ENCODE data around the gene RAB6A.
"Not testable (repeated sequence)": the region's sequence is repeated elsewhere in the genome, so short reads cannot be mapped to it uniquely, and the experiment has no call there.

The RAB6A gene

DNA sequence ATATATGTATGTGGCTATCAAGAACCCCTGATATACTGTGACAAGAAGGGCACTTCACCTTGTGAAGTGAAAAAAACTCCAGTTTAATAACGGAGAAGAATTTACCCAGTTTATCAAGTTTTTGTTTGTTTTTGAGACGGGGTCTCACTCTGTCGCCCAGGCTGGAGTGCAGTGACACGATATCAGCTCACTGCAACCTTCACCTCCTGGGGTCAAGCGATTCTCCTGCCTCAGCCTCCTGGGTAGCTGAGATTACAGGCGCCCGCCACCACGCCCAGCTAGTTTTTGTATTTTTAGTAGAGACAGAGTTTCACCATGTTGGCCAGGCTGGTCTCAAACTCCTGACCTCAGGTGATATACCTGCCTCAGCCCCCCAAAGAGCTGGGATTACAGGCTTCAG is 26.9 kb downstream of the RAB6A start:
- H3K4me1 ChIP-seq (ENCODE audit: control insufficient read depth, insufficient read depth, low read length, poor library complexity, severe bottlenecking); H3K4me3 ChIP-seq (ENCODE audit: insufficient read depth, low read depth, low read length, poor library complexity, severe bottlenecking); H3K36me3 ChIP-seq (ENCODE audit: control insufficient read depth, insufficient read depth, low read length); DNase-seq; H3K9me3 ChIP-seq (ENCODE audit: control insufficient read depth, low read length); H3K27ac ChIP-seq (ENCODE audit: insufficient read depth, low read length, poor library complexity, severe bottlenecking); H3K27me3 ChIP-seq (replicated peaks; ENCODE audit: control insufficient read depth, insufficient read depth, low read length, poor library complexity, severe bottlenecking): not testable (repeated sequence)

DNA sequence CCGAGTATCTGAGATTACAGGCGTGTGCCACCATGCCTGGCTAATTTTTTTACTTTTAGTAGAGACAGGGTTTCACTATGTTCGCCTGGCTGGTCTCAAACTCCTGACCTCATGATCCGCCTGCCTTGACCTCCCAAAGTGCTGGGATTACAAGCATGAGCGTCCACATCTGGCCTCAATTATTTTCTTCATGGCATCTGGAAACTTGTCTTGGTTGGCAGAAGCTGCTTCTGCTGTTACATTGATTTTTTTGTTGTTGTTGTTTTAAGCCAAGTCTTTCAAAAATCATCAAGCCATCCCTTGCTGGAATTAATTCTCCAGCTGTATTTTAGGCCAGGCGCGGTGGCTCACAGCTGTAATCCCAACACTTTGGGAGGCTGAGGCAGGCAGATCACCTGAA is 27.9 kb downstream of the RAB6A start:
- not testable (repeated sequence) for H3K4me3 ChIP-seq (ENCODE audit: insufficient read depth, low read depth, low read length, poor library complexity, severe bottlenecking); H3K4me1 ChIP-seq (ENCODE audit: control insufficient read depth, insufficient read depth, low read length, poor library complexity, severe bottlenecking); H3K27me3 ChIP-seq (replicated peaks; ENCODE audit: control insufficient read depth, insufficient read depth, low read length, poor library complexity, severe bottlenecking); DNase-seq; H3K9me3 ChIP-seq (ENCODE audit: control insufficient read depth, low read length); H3K27ac ChIP-seq (ENCODE audit: insufficient read depth, low read length, poor library complexity, severe bottlenecking); H3K36me3 ChIP-seq (ENCODE audit: control insufficient read depth, insufficient read depth, low read length)

DNA sequence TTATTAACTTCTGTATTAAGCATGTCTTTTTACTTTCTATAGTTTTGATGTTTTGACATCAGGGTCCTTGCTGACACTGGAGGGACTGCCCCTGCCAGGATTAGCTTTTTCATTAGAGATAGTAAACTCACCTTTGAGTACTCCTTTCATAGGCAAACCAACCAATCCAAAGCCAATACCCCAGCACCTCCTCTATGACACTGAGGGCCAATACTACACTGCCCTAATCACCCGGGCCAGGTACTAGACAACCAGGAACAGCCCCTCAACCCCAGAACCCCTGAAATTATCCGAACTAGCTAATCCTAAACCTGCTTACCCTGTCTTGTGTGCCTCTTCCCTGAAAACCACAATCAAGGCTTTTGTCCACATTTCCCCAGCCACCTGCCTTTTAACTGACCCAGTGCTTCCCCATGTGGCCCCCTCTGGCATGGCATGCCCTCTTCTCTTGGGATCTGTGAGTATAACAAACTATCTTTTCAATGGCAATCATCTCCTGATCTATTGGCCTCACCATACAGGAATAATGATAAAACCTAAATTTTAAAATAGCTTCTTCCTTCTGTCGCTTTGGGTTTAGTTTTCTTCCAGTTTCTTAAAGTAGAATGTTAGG is 31.2 kb downstream of the RAB6A start:
- H3K27me3 ChIP-seq (replicated peaks; ENCODE audit: control insufficient read depth, insufficient read depth, low read length, poor library complexity, severe bottlenecking), result no peaks in the 10 kb centered on the region

DNA sequence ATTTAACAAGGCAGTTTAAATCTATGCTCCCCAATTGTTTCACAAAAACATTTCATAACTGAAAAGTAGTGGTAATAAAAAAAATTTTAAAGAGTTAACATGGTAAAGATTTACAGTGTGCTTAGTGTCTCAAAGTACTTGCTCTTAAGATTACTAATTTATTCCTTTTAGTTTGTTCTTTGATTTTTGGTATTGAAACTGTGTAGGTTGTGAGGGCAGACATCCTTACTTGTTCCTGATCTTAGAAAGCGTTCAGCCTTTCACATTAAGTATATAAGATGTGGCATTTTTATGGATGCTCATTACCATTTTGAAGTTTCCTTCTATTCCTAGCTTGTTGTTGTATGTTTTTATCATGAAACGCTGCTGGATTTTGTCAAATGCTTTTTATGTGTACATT is 32.9 kb downstream of the RAB6A start:
- Histone ChIP-seq H3K4me1 (ENCODE audit: control insufficient read depth, insufficient read depth, low read length, poor library complexity, severe bottlenecking) (no peaks in the 10 kb centered on the region), H3K4me3 (ENCODE audit: insufficient read depth, low read depth, low read length, poor library complexity, severe bottlenecking) (no peak overlapping the region), H3K9me3 (ENCODE audit: control insufficient read depth, low read length) (no peaks in the 10 kb centered on the region), H3K27me3 (replicated peaks; ENCODE audit: control insufficient read depth, insufficient read depth, low read length, poor library complexity, severe bottlenecking) (no peaks in the 10 kb centered on the region), H3K36me3 (ENCODE audit: control insufficient read depth, insufficient read depth, low read length) (peaks cover 7% of the 10 kb centered on the region), H3K27ac (ENCODE audit: insufficient read depth, low read length, poor library complexity, severe bottlenecking) (no peak overlapping the region)
- DNase-seq, result no peak

More for the DNA sequence above, 31.2 kb downstream of the RAB6A start:
- H3K4me1 ChIP-seq (ENCODE audit: control insufficient read depth, insufficient read depth, low read length, poor library complexity, severe bottlenecking), result no peaks in the 10 kb centered on the region
- no peak for DNase-seq
- no peaks in the 10 kb centered on the region for H3K9me3 ChIP-seq (ENCODE audit: control insufficient read depth, low read length)
- H3K4me3 ChIP-seq (ENCODE audit: insufficient read depth, low read depth, low read length, poor library complexity, severe bottlenecking), result no peak overlapping the region
- no peak overlapping the region for H3K27ac ChIP-seq (ENCODE audit: insufficient read depth, low read length, poor library complexity, severe bottlenecking)
- H3K36me3 ChIP-seq (ENCODE audit: control insufficient read depth, insufficient read depth, low read length), result peaks cover 7% of the 10 kb centered on the region

DNA sequence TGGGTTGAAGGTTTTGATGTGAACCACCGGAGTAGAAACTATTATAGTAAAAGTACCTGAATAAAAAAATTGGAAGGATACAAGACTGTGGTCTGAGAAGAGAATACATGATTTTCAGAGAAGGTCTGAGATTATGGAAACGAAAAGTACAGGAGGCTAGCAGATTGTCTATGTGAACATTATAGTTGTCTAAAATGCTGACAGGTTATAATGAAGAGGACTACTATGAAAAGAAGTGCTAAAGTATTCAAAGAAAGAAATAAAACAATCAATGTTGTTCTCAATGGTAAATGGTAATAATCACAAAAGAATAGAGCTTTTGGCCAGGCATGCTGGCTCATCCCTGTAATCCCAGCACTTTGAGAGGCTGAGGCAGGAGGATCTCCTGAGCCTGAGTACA is 34.0 kb downstream of the RAB6A start:
- Histone ChIP-seq H3K9me3 (ENCODE audit: control insufficient read depth, low read length) (no peaks in the 10 kb centered on the region), H3K36me3 (ENCODE audit: control insufficient read depth, insufficient read depth, low read length) (peaks cover 7% of the 10 kb centered on the region), H3K27ac (ENCODE audit: insufficient read depth, low read length, poor library complexity, severe bottlenecking) (no peak overlapping the region), H3K4me1 (ENCODE audit: control insufficient read depth, insufficient read depth, low read length, poor library complexity, severe bottlenecking) (no peaks in the 10 kb centered on the region), H3K4me3 (ENCODE audit: insufficient read depth, low read depth, low read length, poor library complexity, severe bottlenecking) (no peak overlapping the region), H3K27me3 (replicated peaks; ENCODE audit: control insufficient read depth, insufficient read depth, low read length, poor library complexity, severe bottlenecking) (no peaks in the 10 kb centered on the region)
- DNase-seq, result no peak

DNA sequence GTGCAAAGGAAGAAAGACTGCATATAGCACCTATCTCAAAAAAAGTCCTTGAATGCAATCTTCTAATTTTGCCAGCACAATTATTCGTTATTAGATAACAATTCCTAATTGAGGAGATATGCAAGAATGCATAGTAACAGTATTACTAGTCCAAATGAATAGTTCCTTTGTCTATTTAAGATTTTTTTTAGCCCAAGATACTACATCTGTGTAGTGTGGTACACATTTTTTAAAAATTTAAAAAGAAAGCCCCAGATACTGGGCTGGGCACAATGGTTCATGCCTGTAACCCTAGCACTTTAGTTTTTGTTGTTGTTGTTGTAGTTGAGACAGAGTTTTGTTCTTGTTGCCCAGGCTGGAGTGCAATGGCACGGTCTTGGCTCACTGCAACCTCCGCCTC is 43.7 kb downstream of the RAB6A start:
- no peaks in the 10 kb centered on the region for H3K9me3 ChIP-seq (ENCODE audit: control insufficient read depth, low read length)
- H3K4me3 ChIP-seq (ENCODE audit: insufficient read depth, low read depth, low read length, poor library complexity, severe bottlenecking), result no peak overlapping the region
- no peak for DNase-seq
- H3K36me3 ChIP-seq (ENCODE audit: control insufficient read depth, insufficient read depth, low read length), result peaks cover 17% of the 10 kb centered on the region
- no peaks in the 10 kb centered on the region for H3K4me1 ChIP-seq (ENCODE audit: control insufficient read depth, insufficient read depth, low read length, poor library complexity, severe bottlenecking)
- no peaks in the 10 kb centered on the region for H3K27me3 ChIP-seq (replicated peaks; ENCODE audit: control insufficient read depth, insufficient read depth, low read length, poor library complexity, severe bottlenecking)
- no peak overlapping the region for H3K27ac ChIP-seq (ENCODE audit: insufficient read depth, low read length, poor library complexity, severe bottlenecking)

DNA sequence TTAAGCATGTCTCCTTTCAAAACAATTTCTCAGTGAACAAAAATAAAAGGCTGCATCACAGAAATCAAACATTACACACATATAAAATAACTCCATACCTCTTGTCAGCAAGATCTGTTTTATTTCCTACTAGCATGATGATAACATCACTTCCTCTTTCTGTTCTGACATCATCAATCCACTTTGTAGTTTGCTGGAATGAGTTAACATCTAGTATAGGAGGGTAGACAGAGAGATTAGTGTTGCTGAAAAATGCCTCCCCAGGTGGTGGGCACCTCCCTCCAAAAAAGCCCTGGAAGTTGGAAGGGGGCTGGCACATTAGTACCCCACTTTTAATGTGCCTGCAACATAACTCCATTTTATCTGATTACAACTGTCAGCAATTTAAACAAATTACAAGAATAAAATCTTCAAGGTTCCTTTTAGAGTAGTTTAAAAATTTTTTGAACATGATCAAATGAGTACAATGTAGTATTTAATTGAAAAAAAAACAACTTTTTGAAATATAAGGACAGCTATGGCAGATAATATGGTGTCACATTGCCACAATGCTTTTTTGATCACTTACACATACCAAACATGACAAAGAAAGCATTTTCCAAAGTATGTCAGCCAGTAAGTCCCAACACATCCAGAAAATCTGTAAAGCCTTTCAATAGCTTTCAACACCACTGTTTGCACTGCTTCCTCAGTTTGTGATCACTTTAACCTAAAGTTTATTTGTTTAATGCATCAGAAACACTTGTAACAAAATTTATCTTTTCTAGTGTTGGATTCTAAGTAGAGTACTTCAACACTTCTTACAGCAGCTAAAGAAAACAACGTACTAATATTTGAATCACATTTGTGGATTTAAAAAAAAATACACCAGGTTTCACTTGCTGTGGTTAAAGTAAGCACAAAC is 44.5 kb downstream of the RAB6A start:
- Histone ChIP-seq H3K9me3 (ENCODE audit: control insufficient read depth, low read length) (no peaks in the 10 kb centered on the region), H3K27ac (ENCODE audit: insufficient read depth, low read length, poor library complexity, severe bottlenecking) (no peak overlapping the region), H3K27me3 (replicated peaks; ENCODE audit: control insufficient read depth, insufficient read depth, low read length, poor library complexity, severe bottlenecking) (no peaks in the 10 kb centered on the region), H3K36me3 (ENCODE audit: control insufficient read depth, insufficient read depth, low read length) (peaks cover 17% of the 10 kb centered on the region), H3K4me1 (ENCODE audit: control insufficient read depth, insufficient read depth, low read length, poor library complexity, severe bottlenecking) (no peaks in the 10 kb centered on the region), H3K4me3 (ENCODE audit: insufficient read depth, low read depth, low read length, poor library complexity, severe bottlenecking) (no peak overlapping the region)
- no peak for DNase-seq

DNA sequence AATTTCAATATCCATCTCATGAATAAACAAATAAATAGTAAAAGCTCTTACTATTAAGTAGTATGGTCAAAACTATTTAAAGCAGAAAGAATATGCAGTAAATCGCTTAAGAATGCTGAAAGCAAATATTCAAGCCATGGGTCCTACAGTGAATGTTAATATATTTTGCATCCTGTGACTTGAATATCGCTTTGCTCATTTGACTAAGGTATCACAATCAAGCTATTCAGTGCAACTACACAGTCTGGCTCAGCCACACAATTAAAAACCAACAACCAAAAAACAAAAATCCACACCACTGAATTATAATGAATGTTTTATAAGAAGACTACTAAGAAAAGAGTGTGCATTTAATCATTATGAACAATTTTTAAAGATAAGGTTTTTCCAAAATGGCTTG is 45.3 kb downstream of the RAB6A start:
- no peak overlapping the region for H3K27ac ChIP-seq (ENCODE audit: insufficient read depth, low read length, poor library complexity, severe bottlenecking)
- H3K36me3 ChIP-seq (ENCODE audit: control insufficient read depth, insufficient read depth, low read length), result peaks cover 17% of the 10 kb centered on the region
- no peaks in the 10 kb centered on the region for H3K9me3 ChIP-seq (ENCODE audit: control insufficient read depth, low read length)
- no peaks in the 10 kb centered on the region for H3K27me3 ChIP-seq (replicated peaks; ENCODE audit: control insufficient read depth, insufficient read depth, low read length, poor library complexity, severe bottlenecking)
- no peak for DNase-seq
- no peaks in the 10 kb centered on the region for H3K4me1 ChIP-seq (ENCODE audit: control insufficient read depth, insufficient read depth, low read length, poor library complexity, severe bottlenecking)
- H3K4me3 ChIP-seq (ENCODE audit: insufficient read depth, low read depth, low read length, poor library complexity, severe bottlenecking), result no peak overlapping the region

DNA sequence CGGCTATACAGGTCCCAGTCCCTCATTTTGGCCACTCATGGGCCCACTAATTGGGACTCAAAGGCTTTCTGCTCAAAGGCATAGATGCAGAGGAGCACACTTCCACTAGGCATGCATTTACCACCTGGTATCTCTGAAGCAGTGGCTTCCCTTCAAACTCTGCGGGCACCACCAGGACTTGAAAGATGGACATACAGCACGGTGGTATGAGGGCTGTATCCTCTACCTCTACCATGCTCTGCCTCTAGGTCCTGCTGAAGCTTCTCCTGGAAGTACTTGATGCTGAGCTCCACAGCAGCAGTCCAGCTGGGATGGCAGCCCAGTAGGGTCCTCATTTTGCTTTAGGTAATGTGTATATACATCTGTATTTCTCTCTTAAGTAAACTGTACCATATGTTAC is 49.9 kb downstream of the RAB6A start:
- DNase-seq, result no peak
- Histone ChIP-seq H3K4me1 (ENCODE audit: control insufficient read depth, insufficient read depth, low read length, poor library complexity, severe bottlenecking) (no peaks in the 10 kb centered on the region), H3K27ac (ENCODE audit: insufficient read depth, low read length, poor library complexity, severe bottlenecking) (no peak overlapping the region), H3K9me3 (ENCODE audit: control insufficient read depth, low read length) (no peaks in the 10 kb centered on the region), H3K36me3 (ENCODE audit: control insufficient read depth, insufficient read depth, low read length) (peaks cover 14% of the 10 kb centered on the region), H3K27me3 (replicated peaks; ENCODE audit: control insufficient read depth, insufficient read depth, low read length, poor library complexity, severe bottlenecking) (no peaks in the 10 kb centered on the region), H3K4me3 (ENCODE audit: insufficient read depth, low read depth, low read length, poor library complexity, severe bottlenecking) (no peak overlapping the region)

DNA sequence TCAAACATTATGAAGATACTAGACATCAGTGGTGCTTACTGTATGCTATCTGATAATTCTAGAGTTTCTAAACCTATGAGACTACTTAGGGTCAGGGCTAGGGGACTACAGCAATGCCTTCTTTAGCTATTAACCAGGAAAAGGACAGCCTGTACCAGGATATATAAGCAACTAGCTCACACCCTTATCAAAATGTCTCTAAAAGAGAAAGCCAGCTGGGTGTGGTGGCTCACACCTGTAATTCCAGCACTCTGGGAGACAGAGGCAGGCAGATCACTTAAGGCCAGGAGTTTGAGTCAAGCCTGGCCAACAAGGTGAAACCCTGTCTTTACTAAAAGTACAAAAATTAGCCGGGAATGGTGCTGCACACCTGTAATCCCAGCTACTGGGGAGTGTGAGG is 55.8 kb downstream of the RAB6A start:
- H3K4me1 ChIP-seq (ENCODE audit: control insufficient read depth, insufficient read depth, low read length, poor library complexity, severe bottlenecking), result no peaks in the 10 kb centered on the region
- H3K4me3 ChIP-seq (ENCODE audit: insufficient read depth, low read depth, low read length, poor library complexity, severe bottlenecking), result no peak overlapping the region
- no peaks in the 10 kb centered on the region for H3K9me3 ChIP-seq (ENCODE audit: control insufficient read depth, low read length)
- H3K36me3 ChIP-seq (ENCODE audit: control insufficient read depth, insufficient read depth, low read length), result peaks cover 16% of the 10 kb centered on the region
- no peak overlapping the region for H3K27ac ChIP-seq (ENCODE audit: insufficient read depth, low read length, poor library complexity, severe bottlenecking)
- DNase-seq, result no peak
- H3K27me3 ChIP-seq (replicated peaks; ENCODE audit: control insufficient read depth, insufficient read depth, low read length, poor library complexity, severe bottlenecking), result no peaks in the 10 kb centered on the region
